ENCODE results near the gene ZFP62.

ZFP62 gene

DNA sequence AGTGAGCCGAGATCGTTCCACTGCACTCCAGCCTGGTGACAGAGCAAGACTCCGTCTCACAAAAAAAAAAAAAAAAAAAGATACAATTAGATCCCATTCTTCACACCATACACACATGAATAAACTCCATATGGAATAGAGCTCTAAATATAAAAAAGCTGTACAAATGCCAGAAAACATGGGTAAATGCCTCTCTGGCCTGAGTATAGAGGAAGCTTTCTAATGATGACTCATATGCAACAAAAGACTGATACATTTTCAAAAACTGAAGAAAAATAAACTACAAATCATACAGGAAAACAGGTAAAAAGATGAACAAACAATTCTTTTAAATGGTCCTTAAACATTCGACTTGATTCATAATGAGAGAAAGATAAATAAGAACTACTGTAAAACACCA, 8.6 kb downstream of the ZFP62 start:
- Mint-ChIP-seq H3K36me3 (peaks cover 62% of the 10 kb centered on the region), H3K27me3 (no peaks in the 10 kb centered on the region), H3K4me3 (no peak overlapping the region), H3K4me1 (ENCODE audit: low read depth) (peaks cover 27% of the 10 kb centered on the region), H3K9me3 (ENCODE audit: low read depth) (peaks cover 7% of the 10 kb centered on the region), H3K27ac (no peak overlapping the region)

DNA sequence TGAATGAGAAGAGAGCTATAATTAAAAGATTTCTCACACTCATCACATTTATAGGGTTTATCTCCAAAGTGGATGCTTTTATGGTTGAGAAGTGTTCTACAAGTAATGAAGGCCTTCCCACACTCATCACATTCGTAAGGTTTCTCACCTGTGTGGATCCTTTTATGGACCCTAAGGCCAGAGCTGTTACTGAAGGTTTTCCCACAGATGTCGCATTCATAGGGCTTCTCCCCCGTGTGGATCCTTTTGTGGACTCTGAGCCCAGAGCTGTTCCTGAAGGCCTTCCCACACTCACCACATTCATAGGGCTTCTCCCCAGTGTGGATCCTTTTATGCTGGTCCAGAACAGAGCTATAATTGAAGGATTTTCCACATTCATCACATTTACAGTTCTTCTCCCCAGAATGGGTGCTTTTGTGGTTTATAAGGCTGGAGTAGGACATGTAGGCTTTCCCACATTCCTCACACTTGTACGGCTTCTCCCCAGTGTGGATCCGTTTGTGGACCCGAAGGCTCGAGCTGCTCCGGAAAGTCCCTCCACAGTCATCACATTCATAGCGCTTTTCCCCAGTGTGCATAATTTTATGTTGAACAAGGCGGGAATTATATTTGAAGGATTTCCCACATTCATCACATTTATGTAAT, 10.5 kb downstream of the ZFP62 start:
- H3K4me3 Mint-ChIP-seq = no peak overlapping the region
- H3K27me3 Mint-ChIP-seq = no peaks in the 10 kb centered on the region
- H3K36me3 Mint-ChIP-seq = peaks cover 66% of the 10 kb centered on the region
- H3K9me3 Mint-ChIP-seq (ENCODE audit: low read depth) = peaks cover 7% of the 10 kb centered on the region
- peaks cover 21% of the 10 kb centered on the region for H3K4me1 Mint-ChIP-seq (ENCODE audit: low read depth)
- no peak overlapping the region for H3K27ac Mint-ChIP-seq

DNA sequence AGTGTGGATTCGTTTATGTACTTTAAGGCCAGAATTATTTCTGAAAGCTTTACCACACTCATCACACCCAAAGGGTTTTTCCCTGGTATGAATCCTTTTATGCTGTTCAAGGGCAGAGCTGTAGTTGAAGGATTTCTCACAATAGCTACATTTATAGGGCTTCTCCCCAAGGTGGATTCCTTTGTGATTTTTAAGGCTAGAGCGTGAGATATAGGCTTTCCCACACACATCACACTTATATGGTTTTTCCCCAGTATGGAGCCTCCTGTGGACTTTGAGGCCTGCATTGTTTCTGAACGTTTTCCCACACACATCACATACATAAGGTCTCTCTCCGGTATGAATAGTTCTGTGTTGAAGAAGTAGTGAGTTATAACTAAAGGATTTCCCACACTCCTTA, 11.2 kb downstream of the ZFP62 start:
- H3K4me1 Mint-ChIP-seq (ENCODE audit: low read depth) = peaks cover 18% of the 10 kb centered on the region
- H3K36me3 Mint-ChIP-seq = peaks cover 61% of the 10 kb centered on the region
- H3K27me3 Mint-ChIP-seq = no peaks in the 10 kb centered on the region
- H3K9me3 Mint-ChIP-seq (ENCODE audit: low read depth) = peaks cover 7% of the 10 kb centered on the region
- no peak overlapping the region for H3K27ac Mint-ChIP-seq
- no peak overlapping the region for H3K4me3 Mint-ChIP-seq

DNA sequence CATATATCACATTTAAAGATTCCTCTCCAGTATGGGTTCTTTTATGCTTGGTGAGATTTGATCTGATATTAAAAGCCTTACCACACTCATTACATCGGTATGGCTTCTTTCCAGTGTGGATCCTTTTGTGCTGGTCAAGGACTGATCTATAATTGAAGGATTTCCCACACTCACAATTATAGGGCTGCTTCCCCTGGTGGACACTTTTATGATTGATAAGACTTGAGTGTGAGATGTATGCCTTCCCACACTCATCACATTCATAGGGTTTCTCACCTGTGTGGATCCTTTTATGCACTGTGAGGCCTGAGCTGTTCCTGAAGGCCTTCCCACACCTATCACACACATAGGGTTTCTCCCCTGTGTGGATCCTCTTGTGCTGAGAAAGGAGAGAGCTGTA, 12.2 kb downstream of the ZFP62 start:
- no peaks in the 10 kb centered on the region for H3K27me3 Mint-ChIP-seq
- no peak overlapping the region for H3K27ac Mint-ChIP-seq

DNA sequence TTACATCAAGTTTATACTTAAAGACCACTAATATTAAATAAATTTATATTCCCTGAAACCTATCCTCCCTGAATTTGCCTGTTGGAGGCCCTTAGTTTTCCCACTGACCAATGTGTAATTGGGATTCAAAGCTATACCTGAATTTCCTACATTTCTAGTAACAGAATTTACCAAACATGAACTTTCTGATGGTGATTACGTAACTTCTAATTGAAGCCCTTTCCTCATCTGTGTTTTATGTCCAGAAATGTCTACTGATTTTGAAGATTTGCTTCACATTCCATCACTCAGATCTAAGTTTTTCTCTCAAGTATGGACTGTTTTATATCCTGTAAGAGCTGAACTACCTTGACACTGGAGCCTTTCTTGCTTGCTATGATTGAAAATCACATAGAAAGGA, 12.8 kb downstream of the ZFP62 start:
- H3K36me3 Mint-ChIP-seq = peaks cover 55% of the 10 kb centered on the region
- H3K9me3 Mint-ChIP-seq (ENCODE audit: low read depth) = peaks cover 7% of the 10 kb centered on the region
- H3K27me3 Mint-ChIP-seq = no peaks in the 10 kb centered on the region
- H3K27ac Mint-ChIP-seq = no peak overlapping the region
- H3K4me3 Mint-ChIP-seq = no peak overlapping the region
- H3K4me1 Mint-ChIP-seq (ENCODE audit: low read depth) = peaks cover 9% of the 10 kb centered on the region

More for the DNA sequence above, 12.2 kb downstream of the ZFP62 start:
- Mint-ChIP-seq H3K9me3 (ENCODE audit: low read depth) (peaks cover 7% of the 10 kb centered on the region), H3K36me3 (peaks cover 58% of the 10 kb centered on the region), H3K4me1 (ENCODE audit: low read depth) (peaks cover 13% of the 10 kb centered on the region), H3K4me3 (no peak overlapping the region)

DNA sequence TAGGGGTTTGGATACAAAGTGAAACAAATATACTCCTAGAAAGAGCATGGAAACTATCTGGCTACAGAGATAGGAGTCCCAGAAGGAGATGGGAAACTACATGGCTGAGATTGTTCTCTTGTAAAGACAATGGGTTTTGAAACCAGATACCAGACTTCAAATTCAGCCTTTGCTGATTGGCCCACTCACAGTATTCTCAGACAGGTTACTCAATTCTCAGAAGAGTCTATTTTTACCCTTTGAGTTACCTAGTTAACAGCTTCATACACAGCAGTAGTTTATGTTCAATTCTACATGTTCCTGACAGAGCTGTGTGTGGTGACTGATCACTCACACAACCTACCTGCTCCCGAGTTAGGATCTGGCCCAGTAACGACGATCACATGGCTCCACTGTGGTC, 14.1 kb downstream of the ZFP62 start:
- no peak overlapping the region for H3K27ac Mint-ChIP-seq
- peaks cover 52% of the 10 kb centered on the region for H3K36me3 Mint-ChIP-seq
- H3K27me3 Mint-ChIP-seq = no peaks in the 10 kb centered on the region
- H3K4me3 Mint-ChIP-seq = no peak overlapping the region
- H3K9me3 Mint-ChIP-seq (ENCODE audit: low read depth) = peaks cover 7% of the 10 kb centered on the region
- no peaks in the 10 kb centered on the region for H3K4me1 Mint-ChIP-seq (ENCODE audit: low read depth)

DNA sequence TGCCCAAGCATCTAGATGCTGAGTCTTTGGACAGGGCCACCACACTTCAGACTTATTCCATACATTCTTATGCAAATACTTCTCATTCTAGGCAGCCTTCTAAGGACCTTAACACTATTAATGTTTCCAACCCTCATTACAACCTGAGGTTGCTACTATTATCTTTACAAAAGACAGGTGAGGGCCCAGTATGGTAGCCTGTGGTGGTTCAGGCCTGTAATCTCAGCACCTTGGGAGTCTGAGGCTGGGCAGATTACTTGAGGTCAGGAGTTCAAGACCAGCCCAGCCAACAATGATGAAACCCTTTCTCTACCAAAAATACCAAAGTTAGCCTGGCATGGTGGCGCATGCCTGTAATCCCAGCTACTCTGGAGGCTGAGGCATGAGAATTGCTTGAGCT, 16.2 kb downstream of the ZFP62 start:
- peaks cover 35% of the 10 kb centered on the region for H3K36me3 Mint-ChIP-seq
- H3K4me1 Mint-ChIP-seq (ENCODE audit: low read depth) = no peaks in the 10 kb centered on the region
- H3K27me3 Mint-ChIP-seq = no peaks in the 10 kb centered on the region
- H3K9me3 Mint-ChIP-seq (ENCODE audit: low read depth) = no peaks in the 10 kb centered on the region
- no peak overlapping the region for H3K4me3 Mint-ChIP-seq
- H3K27ac Mint-ChIP-seq = no peak overlapping the region

DNA sequence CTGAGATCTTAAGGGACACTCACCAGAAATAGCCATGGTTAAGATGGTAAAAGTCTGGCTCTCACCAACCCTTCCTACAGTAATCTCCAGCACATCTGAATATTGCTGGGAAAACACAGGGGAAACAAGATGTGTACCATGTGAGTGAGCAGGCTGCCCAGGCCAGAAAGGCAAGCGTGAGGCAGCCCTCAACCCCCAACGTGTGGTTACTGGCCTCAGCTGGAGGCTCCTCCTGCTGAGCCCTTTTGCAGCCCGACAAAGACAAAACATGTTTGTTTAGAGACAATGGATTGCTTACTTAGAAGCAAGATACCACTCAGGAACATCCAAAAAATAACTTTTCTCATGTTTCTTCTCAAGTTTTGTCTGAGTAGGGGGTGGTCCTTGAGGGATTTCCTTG, 16.6 kb downstream of the ZFP62 start:
- no peaks in the 10 kb centered on the region for H3K27me3 Mint-ChIP-seq

DNA sequence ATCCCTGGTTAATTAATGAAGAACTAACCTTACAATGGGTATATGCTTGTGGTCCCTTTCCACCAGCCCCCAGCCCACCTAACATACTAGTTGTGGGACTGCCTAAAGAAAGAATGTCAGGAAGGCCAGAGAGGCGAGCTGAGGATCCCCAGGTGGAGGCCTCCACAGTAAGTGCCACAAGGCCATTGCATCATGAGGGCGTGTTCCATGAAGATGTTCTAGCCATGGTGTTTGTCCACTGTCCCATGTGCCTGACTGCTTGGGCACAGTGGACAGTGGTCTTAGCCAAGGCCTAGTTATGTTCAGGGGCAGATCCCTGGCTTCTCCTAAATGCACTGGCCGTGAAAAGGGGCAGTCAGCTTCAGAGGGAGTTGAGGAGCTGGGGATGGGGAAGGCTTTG, 21.1 kb downstream of the ZFP62 start:
- no peak overlapping the region for H3K27ac Mint-ChIP-seq
- H3K36me3 Mint-ChIP-seq = peaks cover 7% of the 10 kb centered on the region
- H3K27me3 Mint-ChIP-seq = no peaks in the 10 kb centered on the region
- no peak overlapping the region for H3K4me3 Mint-ChIP-seq
- peaks cover 7% of the 10 kb centered on the region for H3K4me1 Mint-ChIP-seq (ENCODE audit: low read depth)
- no peaks in the 10 kb centered on the region for H3K9me3 Mint-ChIP-seq (ENCODE audit: low read depth)

More for the DNA sequence above, 16.6 kb downstream of the ZFP62 start:
- H3K36me3 Mint-ChIP-seq = peaks cover 31% of the 10 kb centered on the region
- no peaks in the 10 kb centered on the region for H3K9me3 Mint-ChIP-seq (ENCODE audit: low read depth)
- H3K4me3 Mint-ChIP-seq = no peak overlapping the region
- no peak overlapping the region for H3K27ac Mint-ChIP-seq
- H3K4me1 Mint-ChIP-seq (ENCODE audit: low read depth) = no peaks in the 10 kb centered on the region

DNA sequence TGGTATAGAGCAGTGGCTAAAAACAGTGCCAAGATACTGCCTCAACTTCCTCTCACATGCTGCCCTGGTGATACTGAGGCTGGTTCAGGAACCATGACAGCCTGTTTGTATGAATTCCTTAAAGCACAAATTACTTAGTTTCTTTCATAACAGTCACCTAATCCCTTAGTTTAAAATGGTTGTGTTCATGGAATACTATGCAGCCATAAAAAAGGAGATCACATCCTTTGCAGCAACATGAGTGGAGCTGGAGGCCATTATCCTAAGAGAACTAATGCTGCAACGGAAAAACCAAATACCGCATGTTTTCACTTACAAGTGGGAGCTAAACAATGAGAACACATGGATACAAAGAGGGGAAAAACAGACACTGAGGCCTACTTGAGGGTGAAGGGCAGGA, 21.8 kb downstream of the ZFP62 start:
- Mint-ChIP-seq H3K27ac (no peak overlapping the region), H3K4me3 (no peak overlapping the region), H3K27me3 (no peaks in the 10 kb centered on the region), H3K9me3 (ENCODE audit: low read depth) (no peaks in the 10 kb centered on the region), H3K4me1 (ENCODE audit: low read depth) (peaks cover 13% of the 10 kb centered on the region), H3K36me3 (peaks cover 10% of the 10 kb centered on the region)

DNA sequence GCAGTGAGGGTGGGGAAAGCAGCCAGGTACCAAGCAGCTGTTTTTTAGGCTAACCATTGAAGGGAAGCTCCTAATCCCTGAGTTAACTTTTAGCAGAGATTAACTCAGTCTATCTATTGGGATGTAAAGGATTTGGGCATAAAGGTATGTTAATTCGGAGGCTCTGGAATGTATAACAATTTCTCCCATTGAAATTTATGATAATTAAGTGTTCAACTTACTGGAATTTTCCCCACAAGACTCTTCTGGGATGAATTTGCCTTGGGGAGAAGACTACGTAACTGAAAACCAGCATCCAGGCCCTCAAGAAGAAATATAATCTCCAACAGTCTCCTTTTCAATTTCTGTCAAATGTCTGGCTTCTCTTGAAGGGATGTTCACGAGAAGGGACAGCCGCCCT, 23.6 kb downstream of the ZFP62 start:
- H3K27ac Mint-ChIP-seq = peak overlapping the region; percentile 38
- peaks cover 30% of the 10 kb centered on the region for H3K4me1 Mint-ChIP-seq (ENCODE audit: low read depth)
- H3K27me3 Mint-ChIP-seq = no peaks in the 10 kb centered on the region
- H3K36me3 Mint-ChIP-seq = peaks cover 10% of the 10 kb centered on the region
- no peaks in the 10 kb centered on the region for H3K9me3 Mint-ChIP-seq (ENCODE audit: low read depth)
- no peak overlapping the region for H3K4me3 Mint-ChIP-seq

DNA sequence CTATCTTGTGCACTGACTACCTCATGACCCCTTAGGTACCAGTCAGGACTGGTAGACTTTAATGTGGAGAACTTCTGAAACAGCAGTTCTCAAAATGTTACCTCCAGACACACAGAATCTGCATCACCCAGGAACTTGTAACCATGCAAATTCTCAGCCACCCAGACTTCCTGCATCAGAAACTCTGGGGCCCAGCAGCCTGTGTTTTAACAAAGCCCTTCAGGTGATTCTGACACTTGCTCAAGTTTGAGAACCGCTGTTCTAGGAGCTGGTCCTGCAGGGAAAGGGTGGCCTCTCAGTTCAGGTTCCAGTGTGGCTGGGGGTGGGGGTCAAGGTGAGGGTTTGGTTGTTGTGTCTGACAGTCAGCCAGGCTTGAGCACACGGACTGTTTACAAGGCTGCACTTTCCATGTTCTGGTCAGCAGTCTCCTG, 28.4 kb downstream of the ZFP62 start:
- peak overlapping the region; percentile 98 for H3K27ac Mint-ChIP-seq
- H3K27me3 Mint-ChIP-seq = no peaks in the 10 kb centered on the region
- peak overlapping the region; percentile 97 for H3K4me3 Mint-ChIP-seq
- peaks cover 55% of the 10 kb centered on the region for H3K4me1 Mint-ChIP-seq (ENCODE audit: low read depth)
- H3K9me3 Mint-ChIP-seq (ENCODE audit: low read depth) = no peaks in the 10 kb centered on the region
- peaks cover 9% of the 10 kb centered on the region for H3K36me3 Mint-ChIP-seq

DNA sequence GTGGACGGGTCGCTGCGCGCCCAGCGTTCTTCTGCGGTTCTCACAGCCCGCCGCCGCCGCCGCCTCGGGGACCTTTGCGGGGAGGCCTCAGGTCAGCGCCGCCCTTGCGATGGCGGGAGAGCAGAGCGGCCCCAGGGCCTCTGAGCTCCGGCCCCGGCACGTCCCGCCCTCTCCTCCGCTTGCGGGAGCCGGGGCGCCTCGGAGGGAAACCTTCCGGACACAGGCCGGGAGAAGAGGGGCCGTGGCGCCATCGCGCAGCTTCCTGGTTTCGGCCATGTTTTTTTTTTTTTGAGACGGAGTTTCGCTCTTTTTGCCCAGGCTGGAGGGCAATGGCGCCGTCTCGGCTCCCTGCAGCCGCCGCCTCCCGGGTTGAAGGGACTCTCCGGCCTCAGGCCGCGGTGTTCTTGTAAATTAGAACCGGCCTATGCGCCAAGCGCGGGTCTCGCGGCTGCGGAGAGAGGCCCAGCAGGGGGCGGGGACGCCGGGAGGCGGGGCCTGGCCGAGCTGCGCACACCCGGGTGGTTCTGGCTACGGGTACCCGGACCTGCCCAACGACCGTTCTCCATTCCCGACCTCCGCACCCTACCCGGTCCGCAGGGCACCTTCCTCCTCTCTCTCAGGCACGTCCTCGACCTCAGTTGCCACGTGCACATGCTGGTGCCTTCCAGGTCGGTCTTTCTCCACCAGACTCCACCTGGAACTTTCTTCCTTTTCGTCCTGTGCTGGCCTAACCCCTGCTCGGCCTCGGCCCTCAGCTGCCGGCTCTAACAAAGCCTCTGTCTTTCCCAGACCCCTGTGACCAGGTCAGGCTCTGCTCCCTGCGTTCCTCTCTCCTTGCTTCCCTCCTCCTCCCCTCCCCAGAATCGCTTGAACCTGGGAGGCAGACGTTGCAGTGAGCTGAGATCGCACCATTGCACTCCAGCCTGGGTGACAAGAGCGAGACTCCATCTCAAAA, 29.7 kb downstream of the ZFP62 start:
- Mint-ChIP-seq H3K4me3 (peak overlapping the region; percentile 97), H3K4me1 (ENCODE audit: low read depth) (peaks cover 58% of the 10 kb centered on the region), H3K27me3 (no peaks in the 10 kb centered on the region), H3K9me3 (ENCODE audit: low read depth) (no peaks in the 10 kb centered on the region), H3K27ac (peak overlapping the region; percentile 98), H3K36me3 (peaks cover 9% of the 10 kb centered on the region)

DNA sequence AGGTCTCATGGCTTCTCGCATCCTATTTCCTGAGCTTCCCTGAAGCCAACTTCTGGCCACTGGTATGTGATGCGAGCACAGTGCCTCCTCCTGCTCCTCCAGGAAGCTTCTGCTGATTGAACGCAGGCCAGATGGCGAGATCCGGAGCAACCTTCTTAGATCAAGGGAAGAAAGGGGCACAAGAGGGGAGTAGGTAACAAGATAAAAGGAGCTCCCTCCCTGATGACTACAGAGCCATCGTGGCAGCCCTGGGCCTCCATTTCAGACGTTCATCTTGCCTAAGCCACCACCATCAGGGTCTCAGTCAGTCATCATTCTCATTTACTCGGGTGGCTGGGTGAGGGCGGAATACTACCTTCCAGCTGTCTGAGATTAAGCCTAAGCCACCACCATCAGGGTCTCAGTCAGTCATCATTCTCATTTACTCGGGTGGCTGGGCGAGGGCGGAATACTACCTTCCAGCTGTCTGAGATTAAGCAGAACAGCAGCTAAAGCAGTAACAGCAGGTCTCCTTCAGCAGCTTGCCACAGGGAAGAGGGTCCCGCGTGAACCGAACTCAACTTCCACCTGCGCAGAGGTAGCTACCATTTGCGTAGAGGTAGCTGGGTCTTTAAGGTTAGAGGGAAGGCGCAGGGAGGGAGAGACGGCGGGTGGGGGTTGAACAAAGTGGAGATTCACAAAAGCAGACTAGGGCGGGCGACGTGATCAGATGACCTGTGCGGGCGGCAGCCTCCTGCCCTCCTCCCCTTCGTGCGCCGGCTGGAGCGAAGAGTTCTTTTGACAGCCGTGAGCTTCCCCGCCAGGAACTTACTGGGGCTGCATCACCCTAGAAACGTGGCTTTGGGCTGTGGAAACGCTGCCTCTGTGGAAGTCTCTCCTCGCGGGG, 30.6 kb downstream of the ZFP62 start:
- H3K27ac Mint-ChIP-seq = peak overlapping the region; percentile 98
- peaks cover 62% of the 10 kb centered on the region for H3K4me1 Mint-ChIP-seq (ENCODE audit: low read depth)
- no peaks in the 10 kb centered on the region for H3K9me3 Mint-ChIP-seq (ENCODE audit: low read depth)
- H3K36me3 Mint-ChIP-seq = peaks cover 6% of the 10 kb centered on the region
- peak overlapping the region; percentile 97 for H3K4me3 Mint-ChIP-seq
- H3K27me3 Mint-ChIP-seq = no peaks in the 10 kb centered on the region

DNA sequence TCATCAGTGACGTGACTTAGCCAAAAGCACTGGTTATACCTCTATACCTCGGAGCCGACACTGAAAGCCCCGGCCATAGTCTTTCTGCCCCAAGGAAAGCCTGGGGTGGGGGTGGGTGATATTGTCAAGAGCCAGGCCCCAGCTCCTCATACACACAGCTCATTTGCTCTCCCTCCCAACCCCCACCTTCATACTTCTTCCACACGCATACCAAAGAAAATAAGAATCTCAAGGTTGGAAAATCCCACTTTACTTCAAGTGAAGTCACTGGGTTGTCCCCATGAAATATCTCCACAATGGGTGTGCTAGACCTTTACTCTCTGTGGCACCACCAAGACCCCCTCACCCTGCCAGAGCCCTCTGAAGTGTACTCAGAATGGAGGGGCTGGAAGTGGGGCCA, 31.4 kb downstream of the ZFP62 start:
- peak overlapping the region; percentile 97 for H3K4me3 Mint-ChIP-seq
- H3K9me3 Mint-ChIP-seq (ENCODE audit: low read depth) = no peaks in the 10 kb centered on the region
- peaks cover 4% of the 10 kb centered on the region for H3K36me3 Mint-ChIP-seq
- H3K27ac Mint-ChIP-seq = peak overlapping the region; percentile 98
- peaks cover 59% of the 10 kb centered on the region for H3K4me1 Mint-ChIP-seq (ENCODE audit: low read depth)
- H3K27me3 Mint-ChIP-seq = no peaks in the 10 kb centered on the region

All from activated naive CD8-positive, alpha-beta T cell (primary cell).